Measurements from ENCODE around the gene RAP1A. TPM values are rescaled to one million over a fixed set of nuclear protein-coding genes. Genes with fewer than 3 reads are reported as not detected.
A peak's percentile ranks its signal among the peaks of the same experiment; 100 is the strongest.

Gene RAP1A
- total and polyA plus RNA-seq, 12 donors, result 64.2 to 120 (median 99.7) TPM

DNA sequence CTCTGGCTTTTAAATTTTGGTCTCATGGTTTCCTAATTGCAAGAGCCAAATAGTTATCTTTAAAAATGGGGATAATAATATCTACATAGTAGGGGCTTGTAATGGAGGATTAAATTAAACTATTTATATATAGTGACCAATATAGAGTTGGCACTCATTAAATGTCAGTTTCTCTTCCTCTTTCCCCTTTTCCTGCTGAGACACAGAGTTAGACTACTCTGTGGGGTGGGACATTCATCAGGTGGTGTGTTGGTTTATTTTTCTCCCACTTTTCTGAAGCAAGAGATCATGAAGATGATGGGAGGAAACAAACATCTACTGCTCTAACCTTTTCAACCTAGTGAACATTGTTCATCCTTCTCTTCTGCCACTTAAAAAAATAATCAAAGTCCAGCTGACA lies 17.3 kb upstream of the RAP1A start:
- DNase-seq (no peak), ATAC-seq (no peak)
- TF ChIP-seq, protein P1, sequence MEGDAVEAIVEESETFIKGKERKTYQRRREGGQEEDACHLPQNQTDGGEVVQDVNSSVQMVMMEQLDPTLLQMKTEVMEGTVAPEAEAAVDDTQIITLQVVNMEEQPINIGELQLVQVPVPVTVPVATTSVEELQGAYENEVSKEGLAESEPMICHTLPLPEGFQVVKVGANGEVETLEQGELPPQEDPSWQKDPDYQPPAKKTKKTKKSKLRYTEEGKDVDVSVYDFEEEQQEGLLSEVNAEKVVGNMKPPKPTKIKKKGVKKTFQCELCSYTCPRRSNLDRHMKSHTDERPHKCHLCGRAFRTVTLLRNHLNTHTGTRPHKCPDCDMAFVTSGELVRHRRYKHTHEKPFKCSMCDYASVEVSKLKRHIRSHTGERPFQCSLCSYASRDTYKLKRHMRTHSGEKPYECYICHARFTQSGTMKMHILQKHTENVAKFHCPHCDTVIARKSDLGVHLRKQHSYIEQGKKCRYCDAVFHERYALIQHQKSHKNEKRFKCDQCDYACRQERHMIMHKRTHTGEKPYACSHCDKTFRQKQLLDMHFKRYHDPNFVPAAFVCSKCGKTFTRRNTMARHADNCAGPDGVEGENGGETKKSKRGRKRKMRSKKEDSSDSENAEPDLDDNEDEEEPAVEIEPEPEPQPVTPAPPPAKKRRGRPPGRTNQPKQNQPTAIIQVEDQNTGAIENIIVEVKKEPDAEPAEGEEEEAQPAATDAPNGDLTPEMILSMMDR (IDR thresholded peaks at IDR 0.05), result no peak
- intact Hi-C loops (cut with DNase I), result no loop called here
- Histone ChIP-seq H3K4me3 (no peak overlapping the region), H3K4me1 (peaks cover 0 to 60% (median 10%) of the 10 kb centered on the region in 9 donors), H3K9me3 (no peaks in the 10 kb centered on the region), H3K27ac (peak overlapping the region in 1 of 10 donors; percentile 67), H3K36me3 (no peaks in the 10 kb centered on the region), H3K27me3 (no peaks in the 10 kb centered on the region)

DNA sequence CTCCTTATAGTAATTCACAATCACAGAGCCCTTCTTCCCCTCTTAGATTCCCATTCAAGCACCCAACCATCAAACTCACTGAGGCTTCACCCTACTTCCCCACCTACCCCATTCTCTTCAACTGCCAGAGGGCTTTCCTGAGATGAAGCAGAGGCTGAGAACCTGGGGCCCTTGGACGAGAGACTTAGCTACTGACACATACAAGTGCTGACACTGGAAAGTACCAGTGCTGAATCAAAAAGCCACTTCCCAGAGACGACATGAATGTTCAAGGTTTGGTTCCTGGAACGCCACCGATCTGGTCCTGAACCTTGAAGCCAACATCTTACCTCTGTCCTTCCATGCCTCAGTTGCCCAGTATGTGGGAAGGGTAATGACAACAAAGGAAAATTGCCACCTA lies 16.6 kb upstream of the RAP1A start:
- no peaks in the 10 kb centered on the region for H3K36me3 ChIP-seq
- intact Hi-C loops (cut with DNase I), result no loop called here
- ATAC-seq (no peak), DNase-seq (no peak)
- 51 to 72% methylated on average over 4 of the region's 4 CpGs for WGBS, 2 donors
- no peaks in the 10 kb centered on the region for H3K9me3 ChIP-seq
- peaks cover 0 to 53% (median 10%) of the 10 kb centered on the region in 9 donors for H3K4me1 ChIP-seq
- H3K27ac ChIP-seq, result peak overlapping the region in 1 of 10 donors; percentile 67
- H3K4me3 ChIP-seq, result no peak overlapping the region
- TF ChIP-seq, protein P1 (IDR thresholded peaks at IDR 0.05), result no peak
- no peaks in the 10 kb centered on the region for H3K27me3 ChIP-seq

DNA sequence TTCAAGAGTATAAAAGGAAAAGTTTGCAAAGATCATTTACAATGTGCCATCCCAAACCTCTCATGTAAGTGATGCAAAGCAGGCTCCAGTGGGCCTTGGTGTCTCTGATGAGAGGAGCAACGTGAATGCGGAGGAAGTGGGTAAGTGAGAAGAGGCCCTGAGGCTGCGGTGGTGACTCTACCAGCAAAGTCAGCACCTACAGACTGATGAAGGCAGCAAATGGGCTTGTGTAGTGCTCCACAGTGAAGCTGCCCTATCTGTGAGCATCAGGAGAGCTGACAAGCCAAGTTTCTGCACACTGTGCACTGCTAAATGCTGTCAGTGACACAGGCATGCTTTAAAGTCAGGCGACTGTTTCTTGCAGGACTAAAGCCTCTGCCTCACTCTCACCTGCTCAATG lies 15.6 kb upstream of the RAP1A start:
- no peaks in the 10 kb centered on the region for H3K27me3 ChIP-seq
- ATAC-seq (peak in 6 of 8 donors; percentile 22 to 64 (median 51)), DNase-seq (no peak)
- TF ChIP-seq, protein P1 (IDR thresholded peaks at IDR 0.05), result no peak
- H3K27ac ChIP-seq, result peak overlapping the region in 1 of 10 donors; percentile 67
- WGBS, 2 donors, result 80 to 84% methylated on average over 4 of the region's 4 CpGs
- H3K9me3 ChIP-seq, result no peaks in the 10 kb centered on the region
- no peaks in the 10 kb centered on the region for H3K36me3 ChIP-seq
- peaks cover 0 to 50% (median 10%) of the 10 kb centered on the region in 9 donors for H3K4me1 ChIP-seq
- no peak overlapping the region for H3K4me3 ChIP-seq
- intact Hi-C loops (cut with DNase I), result no loop called here

DNA sequence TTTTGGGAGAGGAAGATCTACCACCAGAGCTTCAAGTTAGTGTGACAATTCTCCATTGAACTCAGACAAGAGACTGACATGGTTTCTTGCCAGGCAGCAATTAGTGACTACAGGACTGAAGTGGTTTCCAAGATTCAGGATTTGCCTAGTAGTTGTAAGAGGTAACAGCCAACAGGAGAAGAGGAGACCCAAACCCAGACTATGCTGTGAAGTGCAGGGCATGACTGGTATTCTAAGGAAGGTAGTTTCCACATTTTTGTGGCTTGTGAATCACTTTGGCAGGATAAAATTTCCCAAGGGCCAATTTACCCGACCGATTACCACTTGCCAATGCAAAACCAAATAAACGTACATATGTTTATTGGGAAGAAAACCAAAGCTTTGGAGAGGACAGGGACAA lies 14.7 kb upstream of the RAP1A start:
- H3K4me3 ChIP-seq, result no peak overlapping the region
- DNase-seq (no peak), ATAC-seq (no peak)
- TF ChIP-seq, protein P1 (IDR thresholded peaks at IDR 0.05), result no peak
- no peaks in the 10 kb centered on the region for H3K27me3 ChIP-seq
- WGBS, 2 donors, result 79 to 84% methylated on average over 3 of the region's 3 CpGs
- no peaks in the 10 kb centered on the region for H3K36me3 ChIP-seq
- intact Hi-C loops (cut with DNase I), result loop anchor here in 1 of 10 donors (5.0 kb wide), 1 partner anchor 313 kb away; the partner anchor contains the start of gene CHIA
- H3K27ac ChIP-seq, result peak overlapping the region in 1 of 10 donors; percentile 67
- H3K4me1 ChIP-seq, result peaks cover 0 to 50% (median 10%) of the 10 kb centered on the region in 9 donors
- H3K9me3 ChIP-seq, result no peaks in the 10 kb centered on the region
